Keratinocyte (primary cell): Measurements from ENCODE around the gene SLC17A2. TPM values are rescaled to one million over a fixed set of nuclear protein-coding genes. Genes with fewer than 3 reads are reported as not detected.

Source experiments
- DNase-seq: peaks from one replicate; pipeline ENCODE4 v3.0.0-alpha.2; 2011; ENCODE audit warnings: low read depth, missing footprints, low spot score
- FAIRE-seq: peaks from 2 replicates; lab custom pipeline; 2011; peaks lifted over from hg19 to GRCh38; lab: Jason Lieb, UNC
- H2AFZ ChIP-seq: 2 replicates; pipeline ENCODE4 v1.6.0; 2012; ENCODE audit warnings: low read length, control low read depth, inconsistent platforms; ENCODE audit not compliant: control insufficient read depth
- H3K27ac ChIP-seq: 2 replicates; pipeline ENCODE4 v1.5.1; 2011; ENCODE audit warnings: low read length; ENCODE audit not compliant: control insufficient read depth, insufficient read depth
- H3K27me3 ChIP-seq: 3 replicates; pipeline ENCODE4 v1.6.0; 2011; ENCODE audit warnings: low read length; ENCODE audit not compliant: control insufficient read depth, insufficient read depth; ENCODE audit errors: extremely low read depth
- H3K36me3 ChIP-seq, 2 experiments: 2 replicates in 1 of 2; 3 replicates in 1 of 2; pipeline ENCODE4 v1.5.1; 2011; ENCODE audit warnings: low read length in 2 of 2, mild to moderate bottlenecking in 1 of 2; ENCODE audit not compliant: control insufficient read depth in 2 of 2, insufficient read depth in 2 of 2; ENCODE audit errors: extremely low read depth in 1 of 2
- H3K4me1 ChIP-seq: 3 replicates; pipeline ENCODE4 v1.5.1; 2011; ENCODE audit warnings: low read length; ENCODE audit not compliant: control insufficient read depth, insufficient read depth; ENCODE audit errors: extremely low read depth
- H3K4me2 ChIP-seq: 3 replicates; pipeline ENCODE4 v1.6.0; 2011; ENCODE audit warnings: low read depth, low read length; ENCODE audit not compliant: control insufficient read depth, insufficient read depth; ENCODE audit errors: extremely low read depth
- H3K4me3 ChIP-seq, 3 experiments: fragments of 200-600 bp in 1 of 3; sonication (generic) in 1 of 3; 2 replicates in 2 of 3; 3 replicates in 1 of 3; pipeline ENCODE4 v1.5.1; 2011 to 2016; ENCODE audit warnings: low read length in 3 of 3, mild to moderate bottlenecking in 3 of 3, control low read depth in 2 of 3, inconsistent platforms in 1 of 3, low read depth in 1 of 3, mixed read lengths in 1 of 3, mixed run types in 1 of 3, moderate library complexity in 1 of 3; ENCODE audit not compliant: control insufficient read depth in 2 of 3, insufficient read depth in 2 of 3; ENCODE audit errors: extremely low read depth in 1 of 3
- H3K79me2 ChIP-seq: 2 replicates; pipeline ENCODE4 v1.6.0; 2012; ENCODE audit warnings: low read length; ENCODE audit not compliant: control insufficient read depth, insufficient read depth
- H3K9ac ChIP-seq: 3 replicates; pipeline ENCODE4 v1.6.0; 2011; ENCODE audit warnings: low read length; ENCODE audit not compliant: control insufficient read depth, insufficient read depth; ENCODE audit errors: extremely low read depth
- H3K9me1 ChIP-seq: 3 replicates; pipeline ENCODE4 v1.6.0; 2011; ENCODE audit warnings: low read length; ENCODE audit not compliant: control insufficient read depth, insufficient read depth; ENCODE audit errors: extremely low read depth
- H3K9me3 ChIP-seq: 2 replicates; pipeline ENCODE4 v1.5.1; 2012; ENCODE audit warnings: low read depth, low read length; ENCODE audit not compliant: control insufficient read depth
- H4K20me1 ChIP-seq: 3 replicates; pipeline ENCODE4 v1.6.0; 2011; ENCODE audit warnings: low read length; ENCODE audit not compliant: control insufficient read depth, insufficient read depth; ENCODE audit errors: extremely low read depth
- EZH2 ChIP-seq: IDR thresholded peaks from one replicate; pipeline ENCODE4 v1.6.1; 2012; ENCODE audit warnings: inconsistent platforms, mild to moderate bottlenecking, low read length, moderate library complexity
- dilution Hi-C: fragments of 300-500 bp; cut with MboI; formaldehyde crosslinking; loops from one replicate; pipeline ENCODE4 v1.7.0; 2020; ENCODE audit warnings: low sequenced_read_pairs; ENCODE audit not compliant: extremely low pct_ligation_motif_present
- polyA plus RNA-seq, 5 experiments: library from polyadenylated mRNA; depleted of rRNA in 3 of 5; stranded (reverse) in 3 of 5; stranded (forward) in 1 of 5; unstranded in 1 of 5; fragments of >200 nt; gene quantifications; 1 replicate in 1 of 5; 2 replicates in 3 of 5; 3 replicates in 1 of 5; pipeline versions ENCODE4 v1.2.1 to v1.2.3, GENCODE V29; 2011 to 2012; ENCODE audit warnings: missing spikeins in 2 of 5, low read depth in 1 of 5, low replicate concordance in 1 of 5
- TF ChIP-seq, protein P1 (sequence below), 3 experiments: IDR thresholded peaks in 1 of 3; conservative IDR thresholded peaks in 1 of 3; optimal IDR thresholded peaks in 1 of 3; 2 replicates in 2 of 3; 3 replicates in 1 of 3; pipeline versions ENCODE3 to v1.5.1; 2011; ENCODE audit warnings: low read length in 3 of 3, mild to moderate bottlenecking in 3 of 3, moderate library complexity in 2 of 3, control low read depth in 1 of 3, inconsistent platforms in 1 of 3; ENCODE audit not compliant: insufficient read depth in 2 of 3; ENCODE audit errors: extremely low read depth in 1 of 3

SLC17A2 gene
- polyA plus RNA-seq, 1 donor (not counting 4 experiments of a cell fraction or from before 2014, with no cell fraction given), result not detected

DNA sequence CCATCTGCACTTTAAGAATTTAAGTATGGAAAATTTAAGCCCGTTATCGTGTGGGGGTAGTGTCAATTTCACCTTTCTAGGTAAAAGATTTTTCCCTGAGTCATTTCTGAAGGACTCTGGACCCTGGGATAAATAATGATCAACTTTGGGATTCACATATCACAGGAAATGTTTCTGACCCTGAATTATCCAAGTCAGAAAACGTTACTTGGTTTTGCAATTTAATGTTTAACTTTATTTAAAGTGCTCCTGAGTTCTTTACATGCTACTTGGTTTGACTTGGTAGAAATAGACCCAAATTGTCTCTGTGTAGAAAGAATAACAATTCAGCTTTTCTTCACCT is 55.0 kb downstream of the SLC17A2 start:
- Histone ChIP-seq H3K36me3 (no peaks in the 10 kb centered on the region), H3K9me1 (no peaks in the 10 kb centered on the region), H3K79me2 (no peaks in the 10 kb centered on the region), H4K20me1 (no peaks in the 10 kb centered on the region), H3K27me3 (no peaks in the 10 kb centered on the region), H2AFZ (no peak overlapping the region), H3K4me2 (no peak overlapping the region), H3K4me1 (no peaks in the 10 kb centered on the region), H3K27ac (no peak overlapping the region), H3K9me3 (no peaks in the 10 kb centered on the region), H3K9ac (no peak overlapping the region), H3K4me3 (no peak overlapping the region)
- no peak for TF ChIP-seq EZH2
- TF ChIP-seq, protein P1, sequence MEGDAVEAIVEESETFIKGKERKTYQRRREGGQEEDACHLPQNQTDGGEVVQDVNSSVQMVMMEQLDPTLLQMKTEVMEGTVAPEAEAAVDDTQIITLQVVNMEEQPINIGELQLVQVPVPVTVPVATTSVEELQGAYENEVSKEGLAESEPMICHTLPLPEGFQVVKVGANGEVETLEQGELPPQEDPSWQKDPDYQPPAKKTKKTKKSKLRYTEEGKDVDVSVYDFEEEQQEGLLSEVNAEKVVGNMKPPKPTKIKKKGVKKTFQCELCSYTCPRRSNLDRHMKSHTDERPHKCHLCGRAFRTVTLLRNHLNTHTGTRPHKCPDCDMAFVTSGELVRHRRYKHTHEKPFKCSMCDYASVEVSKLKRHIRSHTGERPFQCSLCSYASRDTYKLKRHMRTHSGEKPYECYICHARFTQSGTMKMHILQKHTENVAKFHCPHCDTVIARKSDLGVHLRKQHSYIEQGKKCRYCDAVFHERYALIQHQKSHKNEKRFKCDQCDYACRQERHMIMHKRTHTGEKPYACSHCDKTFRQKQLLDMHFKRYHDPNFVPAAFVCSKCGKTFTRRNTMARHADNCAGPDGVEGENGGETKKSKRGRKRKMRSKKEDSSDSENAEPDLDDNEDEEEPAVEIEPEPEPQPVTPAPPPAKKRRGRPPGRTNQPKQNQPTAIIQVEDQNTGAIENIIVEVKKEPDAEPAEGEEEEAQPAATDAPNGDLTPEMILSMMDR (optimal IDR thresholded peaks at IDR 0.05 in 1 of 3, IDR thresholded peaks at IDR 0.05 in 1 of 3, conservative IDR thresholded peaks at IDR 0.05 in 1 of 3; ENCODE audit: extremely low read depth in 1 of 3, insufficient read depth in 2 of 3, low read length in 3 of 3), result no peak
- dilution Hi-C loops, result no loop called here
- DNase-seq (no peak), FAIRE-seq (no peak)

DNA sequence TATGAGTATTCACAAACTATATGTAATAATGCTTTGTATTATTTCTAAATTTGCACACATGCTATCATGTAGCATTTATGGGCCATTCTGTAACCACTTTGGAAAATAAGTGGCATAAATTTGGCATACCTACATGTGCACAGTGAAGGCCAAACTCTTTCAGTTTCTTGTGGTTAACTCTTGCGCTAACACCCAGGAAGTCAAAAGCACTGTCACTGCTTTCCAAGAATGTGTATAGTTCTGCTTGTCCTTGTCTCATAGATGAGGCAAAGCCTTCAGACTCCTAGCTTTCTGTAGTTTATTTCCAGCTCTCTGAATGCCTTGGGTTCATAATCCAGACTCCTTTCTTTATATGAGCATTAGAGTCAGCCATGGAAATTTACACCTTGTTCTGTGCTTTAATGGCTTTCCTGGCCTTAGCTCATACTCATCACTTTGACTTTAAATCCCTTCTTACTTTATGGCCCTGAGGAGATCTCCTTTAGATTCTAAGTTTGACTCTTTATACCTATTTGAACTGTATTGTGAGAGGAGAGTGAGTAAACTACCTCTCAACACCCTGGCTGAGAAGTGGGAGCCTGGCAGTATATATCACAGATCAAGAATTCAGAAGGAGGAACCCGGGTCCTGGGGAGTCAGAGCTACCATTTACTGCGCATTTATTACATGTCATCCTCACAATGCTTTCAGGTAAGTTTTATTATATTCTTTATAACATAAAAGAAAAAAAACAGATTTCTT is 55.5 kb downstream of the SLC17A2 start:
- H3K9me3 ChIP-seq, result no peaks in the 10 kb centered on the region
- H3K9me1 ChIP-seq, result no peaks in the 10 kb centered on the region
- no peak overlapping the region for H3K27ac ChIP-seq
- no peaks in the 10 kb centered on the region for H3K4me1 ChIP-seq
- H3K4me2 ChIP-seq, result no peak overlapping the region
- dilution Hi-C loops, result no loop called here
- H3K36me3 ChIP-seq, result no peaks in the 10 kb centered on the region
- H4K20me1 ChIP-seq, result no peaks in the 10 kb centered on the region
- no peak overlapping the region for H3K4me3 ChIP-seq
- TF ChIP-seq EZH2, result no peak
- TF ChIP-seq, protein P1 (optimal IDR thresholded peaks at IDR 0.05 in 1 of 3, IDR thresholded peaks at IDR 0.05 in 1 of 3, conservative IDR thresholded peaks at IDR 0.05 in 1 of 3; ENCODE audit: extremely low read depth in 1 of 3, insufficient read depth in 2 of 3, low read length in 3 of 3), result no peak
- no peak for DNase-seq
- H2AFZ ChIP-seq, result no peak overlapping the region
- H3K27me3 ChIP-seq, result no peaks in the 10 kb centered on the region
- no peak for FAIRE-seq
- no peaks in the 10 kb centered on the region for H3K79me2 ChIP-seq
- H3K9ac ChIP-seq, result no peak overlapping the region
